ENCODE measurements around the gene SPACDR. TPM values are rescaled to one million over a fixed set of nuclear protein-coding genes. Genes with fewer than 3 reads are reported as not detected.

SPACDR gene
- polyA plus RNA-seq, 1 experiment = 0.76 TPM

DNA sequence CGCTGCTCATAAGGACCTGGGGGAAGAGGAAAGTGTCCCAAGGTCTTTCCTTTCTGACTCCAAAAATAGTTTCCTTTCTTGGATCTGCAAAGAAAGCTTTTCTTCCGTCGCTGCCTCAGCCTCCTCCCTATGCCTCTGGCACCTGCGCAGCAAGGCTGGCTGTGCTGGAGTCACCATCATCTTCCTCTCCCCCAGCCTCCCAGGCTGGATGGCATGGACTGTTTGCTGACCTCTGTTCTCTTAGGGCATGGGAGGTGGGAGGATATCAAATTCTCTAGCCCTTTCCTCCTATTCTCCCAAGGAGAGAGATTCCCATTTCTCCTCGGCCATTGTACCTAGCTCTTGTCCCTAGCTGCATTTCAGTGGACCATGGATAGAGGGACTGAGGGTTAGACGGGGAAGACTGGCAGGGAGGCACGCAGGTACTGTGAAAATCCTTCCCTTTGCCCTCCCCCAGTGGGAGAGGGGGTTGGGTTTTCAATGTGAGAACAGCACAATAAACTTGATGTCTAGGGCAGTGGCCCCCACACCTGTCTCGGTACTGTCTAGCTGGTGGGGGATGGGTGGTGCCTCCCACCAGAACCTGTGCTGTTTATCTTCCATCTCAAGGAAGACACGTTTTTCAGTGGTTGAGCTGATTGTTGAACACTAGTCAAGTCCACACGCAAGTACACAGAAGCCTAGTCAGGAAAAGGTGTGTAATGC lies 30.3 kb downstream of the SPACDR start:
- ChIA-PET POLR2A (no interaction called here), CTCF (no interaction called here)
- H3K27me3 ChIP-seq (ENCODE audit: control insufficient read depth, insufficient read depth, low read length) = no peaks in the 10 kb centered on the region
- H3K9me3 ChIP-seq (ENCODE audit: control insufficient read depth, insufficient read depth, low read length) = no peaks in the 10 kb centered on the region; the same call in 1 of the 2 replicates
- DNase-seq (ENCODE audit: low read depth, low spot score) = no peak
- TF ChIP-seq, protein P1, sequence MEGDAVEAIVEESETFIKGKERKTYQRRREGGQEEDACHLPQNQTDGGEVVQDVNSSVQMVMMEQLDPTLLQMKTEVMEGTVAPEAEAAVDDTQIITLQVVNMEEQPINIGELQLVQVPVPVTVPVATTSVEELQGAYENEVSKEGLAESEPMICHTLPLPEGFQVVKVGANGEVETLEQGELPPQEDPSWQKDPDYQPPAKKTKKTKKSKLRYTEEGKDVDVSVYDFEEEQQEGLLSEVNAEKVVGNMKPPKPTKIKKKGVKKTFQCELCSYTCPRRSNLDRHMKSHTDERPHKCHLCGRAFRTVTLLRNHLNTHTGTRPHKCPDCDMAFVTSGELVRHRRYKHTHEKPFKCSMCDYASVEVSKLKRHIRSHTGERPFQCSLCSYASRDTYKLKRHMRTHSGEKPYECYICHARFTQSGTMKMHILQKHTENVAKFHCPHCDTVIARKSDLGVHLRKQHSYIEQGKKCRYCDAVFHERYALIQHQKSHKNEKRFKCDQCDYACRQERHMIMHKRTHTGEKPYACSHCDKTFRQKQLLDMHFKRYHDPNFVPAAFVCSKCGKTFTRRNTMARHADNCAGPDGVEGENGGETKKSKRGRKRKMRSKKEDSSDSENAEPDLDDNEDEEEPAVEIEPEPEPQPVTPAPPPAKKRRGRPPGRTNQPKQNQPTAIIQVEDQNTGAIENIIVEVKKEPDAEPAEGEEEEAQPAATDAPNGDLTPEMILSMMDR (IDR thresholded peaks at IDR 0.05; ENCODE audit: low read depth, low read length) = no peak
- no peak overlapping the region for H3K4me3 ChIP-seq (ENCODE audit: low read depth, low read length)
- no peak overlapping the region for H3K27ac ChIP-seq (ENCODE audit: low read depth, low read length)

DNA sequence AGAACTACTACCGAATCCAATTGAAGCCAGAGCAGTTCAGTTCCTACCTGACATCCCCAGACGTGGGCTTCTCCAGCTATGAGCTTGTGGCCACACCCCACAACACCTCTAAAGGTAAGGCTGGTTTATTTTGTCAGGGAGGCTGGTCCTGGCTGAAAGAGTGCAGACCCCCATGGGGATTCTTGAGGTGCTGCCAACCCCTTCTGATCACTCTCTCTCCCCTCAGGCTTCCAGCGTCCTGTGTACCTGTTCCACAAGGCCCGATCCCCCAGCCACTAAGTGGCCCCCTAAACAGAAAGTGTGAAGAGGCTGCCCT lies 30.8 kb downstream of the SPACDR start:
- ChIA-PET POLR2A (no interaction called here), CTCF (no interaction called here)

GRCh38 chr7:100432621-100433275 lies 31.3 kb downstream of the SPACDR start:
- TF ChIP-seq, protein P1 (IDR thresholded peaks at IDR 0.05; ENCODE audit: low read depth, low read length) = no peak
- Histone ChIP-seq H3K9me3 (ENCODE audit: control insufficient read depth, insufficient read depth, low read length) (peaks cover 4% of the 10 kb centered on the region; the same call in 1 of the 2 replicates), H3K27ac (ENCODE audit: low read depth, low read length) (no peak overlapping the region), H3K4me3 (ENCODE audit: low read depth, low read length) (no peak overlapping the region), H3K27me3 (ENCODE audit: control insufficient read depth, insufficient read depth, low read length) (no peaks in the 10 kb centered on the region)
- no peak for DNase-seq (ENCODE audit: low read depth, low spot score)
- CTCF ChIA-PET = interaction anchor here (0.6 kb wide), 1 partner anchor 26 kb away, joined by 3 read pairs; no protein-coding TSS in a partner anchor
- POLR2A ChIA-PET = no interaction called here

More for the DNA sequence above, 30.8 kb downstream of the SPACDR start:
- no peak overlapping the region for H3K27ac ChIP-seq (ENCODE audit: low read depth, low read length)
- no peak overlapping the region for H3K4me3 ChIP-seq (ENCODE audit: low read depth, low read length)
- H3K27me3 ChIP-seq (ENCODE audit: control insufficient read depth, insufficient read depth, low read length) = no peaks in the 10 kb centered on the region
- no peaks in the 10 kb centered on the region; the same call in 1 of the 2 replicates for H3K9me3 ChIP-seq (ENCODE audit: control insufficient read depth, insufficient read depth, low read length)
- no peak for DNase-seq (ENCODE audit: low read depth, low spot score)
- TF ChIP-seq, protein P1 (IDR thresholded peaks at IDR 0.05; ENCODE audit: low read depth, low read length) = no peak

GRCh38 chr7:100432053-100432452 lies 32.0 kb downstream of the SPACDR start:
- CTCF ChIA-PET = interaction anchor here (0.6 kb wide), 1 partner anchor 25 kb away, joined by 3 read pairs; no protein-coding TSS in a partner anchor
- Histone ChIP-seq H3K27ac (ENCODE audit: low read depth, low read length) (no peak overlapping the region), H3K9me3 (ENCODE audit: control insufficient read depth, insufficient read depth, low read length) (peaks cover 5% of the 10 kb centered on the region; the same call in 1 of the 2 replicates), H3K4me3 (ENCODE audit: low read depth, low read length) (peak overlapping the region; percentile 20; the same call in 1 of the 2 replicates), H3K27me3 (ENCODE audit: control insufficient read depth, insufficient read depth, low read length) (no peaks in the 10 kb centered on the region)
- DNase-seq (ENCODE audit: low read depth, low spot score) = no peak
- TF ChIP-seq, protein P1 (IDR thresholded peaks at IDR 0.05; ENCODE audit: low read depth, low read length) = no peak
- POLR2A ChIA-PET = interaction anchor here (1.1 kb wide), 1 partner anchor 16 kb away, joined by 4 read pairs; no protein-coding TSS in a partner anchor

DNA sequence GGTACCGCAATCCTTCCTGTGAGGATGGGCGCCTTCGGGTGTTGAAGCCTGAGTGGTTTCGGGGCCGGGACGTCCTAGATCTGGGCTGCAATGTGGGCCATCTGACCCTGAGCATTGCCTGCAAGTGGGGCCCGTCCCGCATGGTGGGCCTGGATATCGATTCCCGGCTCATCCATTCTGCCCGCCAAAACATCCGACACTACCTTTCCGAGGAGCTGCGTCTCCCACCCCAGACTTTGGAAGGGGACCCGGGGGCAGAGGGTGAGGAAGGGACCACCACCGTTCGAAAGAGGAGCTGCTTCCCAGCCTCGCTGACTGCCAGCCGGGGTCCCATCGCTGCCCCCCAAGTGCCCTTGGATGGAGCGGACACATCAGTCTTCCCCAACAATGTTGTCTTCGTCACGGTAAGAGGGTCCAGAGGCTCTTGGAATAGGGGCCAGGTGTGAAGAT lies 32.7 kb downstream of the SPACDR start:
- TF ChIP-seq, protein P1 (IDR thresholded peaks at IDR 0.05; ENCODE audit: low read depth, low read length) = no peak

More for the DNA sequence above, 32.7 kb downstream of the SPACDR start:
- ChIA-PET CTCF (no interaction called here), POLR2A (interaction anchor here (1.1 kb wide), 1 partner anchor 17 kb away, joined by 4 read pairs; no protein-coding TSS in a partner anchor)
- no peak for DNase-seq (ENCODE audit: low read depth, low spot score)
- Histone ChIP-seq H3K9me3 (ENCODE audit: control insufficient read depth, insufficient read depth, low read length) (peaks cover 5% of the 10 kb centered on the region; the same call in 1 of the 2 replicates), H3K27ac (ENCODE audit: low read depth, low read length) (no peak overlapping the region), H3K27me3 (ENCODE audit: control insufficient read depth, insufficient read depth, low read length) (no peaks in the 10 kb centered on the region), H3K4me3 (ENCODE audit: low read depth, low read length) (peak overlapping the region; percentile 84)
